ENCODE data around the gene ATL2.
"Not testable (repeated sequence)": the region's sequence is repeated elsewhere in the genome, so short reads cannot be mapped to it uniquely, and the experiment has no call there.

ATL2 gene

DNA sequence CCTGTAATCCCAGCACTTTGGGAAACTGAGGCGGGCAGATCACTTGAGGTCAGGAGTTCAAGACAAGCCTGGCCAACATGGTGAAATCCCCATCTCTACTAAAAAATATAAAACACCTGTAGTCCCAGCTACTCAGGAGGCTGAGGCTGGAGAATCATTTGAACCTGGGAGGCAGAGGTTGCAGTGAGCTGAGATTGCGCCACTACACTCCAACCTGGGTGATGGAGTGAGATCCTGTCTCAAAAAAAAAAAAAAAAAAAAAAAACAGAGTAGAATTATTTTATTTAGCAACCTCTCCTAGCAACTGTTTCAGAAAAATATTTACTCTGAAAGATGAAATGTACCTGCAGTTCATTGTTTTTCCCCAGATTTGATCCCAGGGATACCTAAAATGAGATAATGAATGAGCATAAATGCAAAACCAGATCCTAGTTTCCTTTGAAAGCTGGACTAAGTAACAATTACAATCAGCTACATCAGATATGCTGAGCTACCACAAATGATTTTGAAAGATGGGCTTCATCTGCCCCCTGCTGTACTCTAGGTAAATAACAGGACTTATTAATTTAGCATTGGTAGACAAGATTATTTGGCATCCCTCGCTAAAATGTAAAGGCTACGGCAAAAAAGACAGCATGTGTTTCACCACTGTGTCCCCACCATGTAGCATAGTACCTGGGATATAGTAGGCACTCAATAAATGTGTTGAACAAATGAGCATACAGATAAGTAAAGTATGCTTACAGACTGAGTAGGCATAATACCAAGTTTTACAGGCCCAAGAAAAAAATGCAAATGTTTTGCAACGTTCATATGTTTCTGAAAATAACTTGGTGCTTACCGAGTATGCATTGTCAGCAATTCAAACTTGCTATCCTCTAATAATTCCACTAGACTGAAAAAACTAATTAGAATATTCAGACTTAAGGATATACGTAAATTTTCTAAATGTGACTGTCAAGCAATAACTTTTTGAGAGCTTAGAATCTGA is 102.5 kb downstream of the ATL2 start:
- no peak for DNase-seq (ENCODE audit: low read depth in 2 of 2)

DNA sequence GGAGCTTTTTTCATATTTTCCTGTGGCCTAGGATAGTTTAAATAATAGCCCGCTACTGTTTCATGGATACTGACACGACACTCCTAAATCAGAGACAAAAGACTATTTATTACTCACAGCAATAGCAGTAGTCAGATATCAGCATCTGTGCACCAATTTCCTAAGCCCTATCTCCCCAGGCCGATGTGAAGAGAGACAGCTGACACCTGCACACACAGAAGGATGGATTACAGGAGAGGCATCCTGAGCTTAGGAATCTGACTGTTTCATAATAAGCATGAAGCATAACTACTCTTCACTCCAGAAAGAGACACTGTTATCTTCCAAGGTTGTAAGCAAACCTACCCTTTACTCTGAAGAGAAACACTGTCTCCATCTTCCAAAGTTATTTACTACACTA is 105.4 kb downstream of the ATL2 start:
- no peak for DNase-seq (ENCODE audit: low read depth in 2 of 2)

DNA sequence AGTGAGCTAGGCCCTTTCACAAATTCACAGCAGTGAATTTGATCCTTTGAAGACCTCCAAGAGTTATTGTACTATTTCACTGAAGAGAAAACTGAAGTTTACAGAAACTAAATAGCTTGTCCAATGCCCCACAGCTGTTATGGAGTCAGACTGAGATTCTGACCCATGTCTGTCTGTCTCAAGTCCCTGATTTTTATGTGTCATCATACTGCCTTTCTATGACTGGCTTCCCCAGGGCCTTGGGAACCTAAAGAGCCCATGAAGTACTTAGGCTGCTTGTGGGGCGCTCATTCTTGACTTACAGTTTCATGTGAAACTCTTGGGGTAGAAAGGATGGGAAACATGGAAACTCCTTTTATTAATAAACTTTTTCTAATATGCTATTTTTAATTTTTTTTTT is 107.7 kb downstream of the ATL2 start:
- DNase-seq (ENCODE audit: low read depth in 2 of 2) = no peak

DNA sequence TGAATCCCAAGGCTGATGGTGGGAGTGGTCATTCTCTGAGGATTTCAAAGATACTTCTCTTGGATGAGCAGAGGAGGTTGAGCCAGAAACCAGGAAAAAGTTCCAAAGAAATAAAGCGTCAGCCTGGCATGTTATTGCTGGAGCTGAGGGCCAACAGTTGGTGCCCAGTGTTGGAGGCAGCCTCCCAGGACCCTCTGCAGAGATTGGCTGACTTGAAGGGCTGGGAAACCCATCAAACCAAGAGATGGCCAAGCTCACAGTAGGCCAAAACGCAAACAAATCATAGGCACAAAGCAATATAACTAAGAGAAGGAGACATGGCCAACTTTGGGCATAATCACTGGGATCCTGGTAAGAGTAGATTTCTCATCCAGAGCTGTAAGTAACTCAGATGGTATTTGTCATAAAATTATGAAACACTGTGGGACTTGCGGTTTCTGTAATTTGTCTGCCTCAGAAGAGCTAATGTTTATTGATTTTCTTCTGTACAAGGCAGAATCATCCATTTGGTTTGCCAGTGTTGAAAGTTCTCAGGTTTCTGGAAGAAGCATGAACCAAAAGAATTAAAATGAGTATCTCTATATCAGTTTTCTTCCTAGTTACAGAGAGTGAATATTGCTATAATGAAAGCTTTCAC is 108.3 kb downstream of the ATL2 start:
- DNase-seq (ENCODE audit: low read depth in 2 of 2) = no peak

DNA sequence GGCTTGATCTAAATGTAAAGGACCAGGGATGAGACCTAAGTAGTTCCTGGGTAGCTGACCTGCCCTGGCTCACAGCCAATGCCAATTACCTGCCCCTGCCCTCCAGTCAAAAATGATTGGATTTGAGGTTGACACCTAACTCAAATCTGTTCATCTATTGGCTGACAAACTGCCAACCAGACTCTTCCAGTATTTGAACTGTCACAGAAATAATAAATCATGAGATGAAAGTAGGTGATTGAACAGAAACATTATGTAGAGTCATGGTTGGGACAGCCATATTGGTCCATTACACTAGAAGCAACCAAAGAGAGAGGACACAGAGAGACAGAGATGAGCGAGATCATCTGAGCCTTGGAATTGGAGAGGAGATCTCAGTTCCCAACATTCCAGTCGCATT is 109.1 kb downstream of the ATL2 start:
- DNase-seq (ENCODE audit: low read depth in 2 of 2) = no peak

DNA sequence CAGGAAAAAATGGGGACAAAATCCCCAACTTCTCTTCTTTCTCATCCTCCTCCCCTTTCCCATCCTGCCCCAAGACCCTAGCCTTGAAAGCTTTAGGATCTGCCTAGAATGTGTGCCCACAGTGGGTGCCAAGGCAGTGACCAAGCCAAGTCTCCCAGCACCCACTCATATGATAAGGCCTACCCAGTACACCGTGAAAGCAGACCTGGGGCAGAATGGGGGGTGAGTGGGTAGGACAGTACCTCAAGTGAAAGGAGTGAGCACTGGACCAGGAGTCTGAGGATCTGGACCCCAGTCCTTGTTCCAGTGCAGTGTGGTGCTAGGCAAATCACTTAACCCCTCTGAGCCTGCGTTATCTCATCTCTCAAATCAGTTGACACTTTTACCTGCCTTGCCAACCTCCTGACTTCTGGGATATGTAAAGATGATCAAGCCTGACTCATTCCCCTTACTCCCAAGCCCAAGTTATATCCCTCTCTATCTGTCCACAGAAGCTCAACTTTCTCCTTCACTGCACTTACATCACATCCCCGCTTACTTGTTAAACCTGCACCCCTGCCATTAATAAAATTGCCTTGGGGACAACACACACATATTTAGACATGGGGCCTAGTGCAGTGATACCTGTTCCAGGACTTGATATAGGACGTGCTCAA is 109.7 kb downstream of the ATL2 start:
- no peak for DNase-seq (ENCODE audit: low read depth in 2 of 2)

DNA sequence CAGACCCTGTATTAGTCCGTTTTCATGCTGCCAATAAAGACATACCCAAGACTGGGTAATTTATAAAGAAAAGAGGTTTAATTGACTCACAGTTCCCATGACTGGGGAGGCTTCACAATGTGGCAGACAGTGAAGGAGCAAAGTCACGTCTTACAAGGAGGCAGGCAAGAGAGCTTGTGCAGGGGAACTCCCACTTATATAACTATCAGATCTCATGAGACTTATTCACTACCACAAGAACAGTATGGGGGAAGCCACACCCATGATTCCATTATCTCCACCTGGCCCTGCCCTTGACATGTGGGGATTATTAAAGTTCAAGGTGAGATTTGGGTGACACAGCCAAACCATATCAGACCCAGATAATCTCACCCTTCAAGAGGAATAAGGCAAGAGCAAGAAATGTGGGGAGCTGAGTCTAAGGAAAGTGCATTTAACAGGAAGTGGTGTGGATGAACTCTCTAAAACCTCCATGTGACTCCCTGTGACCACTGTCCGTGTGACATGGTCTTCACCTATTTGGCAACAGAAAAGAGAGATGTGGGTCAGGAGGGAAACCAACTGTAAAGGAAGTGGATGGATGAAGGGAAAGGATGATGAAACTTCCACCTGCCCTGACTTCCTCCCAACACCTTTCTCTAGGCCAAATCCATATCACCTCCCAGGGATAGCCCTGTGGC is 110.6 kb downstream of the ATL2 start:
- DNase-seq (ENCODE audit: low read depth in 2 of 2) = no peak

DNA sequence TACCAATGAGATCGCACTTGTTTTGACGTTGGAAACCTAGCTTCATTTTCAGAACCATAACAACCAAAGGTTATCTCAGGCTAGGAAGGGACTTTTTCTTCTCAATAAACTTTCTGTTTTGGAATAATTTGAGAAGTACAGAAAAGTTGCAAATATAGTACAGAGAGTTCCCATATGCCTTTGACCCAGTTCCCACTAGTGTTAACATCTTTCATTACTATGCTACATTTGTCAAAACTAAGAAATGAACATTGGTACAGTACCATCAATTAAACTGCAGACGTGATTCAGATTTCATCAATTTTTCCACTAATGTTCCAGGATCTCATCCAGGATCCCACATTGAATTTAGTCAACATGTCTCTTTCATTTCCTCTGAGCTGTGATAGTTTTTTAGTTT is 111.6 kb downstream of the ATL2 start:
- DNase-seq (ENCODE audit: low read depth in 2 of 2) = no peak

DNA sequence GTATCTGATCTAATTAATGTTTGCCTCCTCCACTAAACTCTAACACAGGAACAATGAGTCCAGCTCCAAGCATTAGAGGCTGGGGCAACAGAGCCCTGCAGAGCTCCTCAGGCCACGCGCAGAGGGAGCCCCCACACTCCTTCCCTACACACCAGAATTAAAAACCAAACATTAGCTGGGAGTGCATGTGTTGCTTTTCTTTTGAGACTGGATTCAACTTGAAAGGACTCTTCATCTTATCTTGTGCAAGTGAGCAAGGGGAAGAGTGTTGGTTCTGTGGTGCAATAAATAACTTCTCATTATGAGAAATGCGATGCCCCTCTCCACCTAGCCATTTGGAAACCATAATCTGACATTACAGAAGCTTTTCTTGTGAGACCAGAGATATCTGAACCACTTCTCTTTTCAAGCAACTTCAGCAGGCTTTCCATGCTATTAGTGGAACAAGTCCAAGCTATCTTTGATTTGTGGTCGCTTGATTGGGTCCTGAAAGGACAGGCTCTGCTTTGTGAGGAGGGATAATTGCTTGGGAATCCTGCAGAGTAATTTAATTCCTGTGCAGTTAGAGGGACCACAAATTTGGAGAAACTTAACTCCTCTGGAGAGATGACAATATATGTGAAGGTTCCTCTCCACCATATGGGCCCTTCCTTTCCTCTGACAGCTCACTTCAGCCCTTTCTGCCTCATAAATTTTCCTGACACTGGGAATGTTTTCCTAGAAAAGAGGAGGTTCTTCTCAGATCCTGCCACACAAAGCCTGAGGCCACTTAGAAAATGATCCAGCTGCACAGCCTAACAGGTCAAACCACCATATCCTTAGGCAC is 112.5 kb downstream of the ATL2 start:
- DNase-seq (ENCODE audit: low read depth in 2 of 2) = no peak

DNA sequence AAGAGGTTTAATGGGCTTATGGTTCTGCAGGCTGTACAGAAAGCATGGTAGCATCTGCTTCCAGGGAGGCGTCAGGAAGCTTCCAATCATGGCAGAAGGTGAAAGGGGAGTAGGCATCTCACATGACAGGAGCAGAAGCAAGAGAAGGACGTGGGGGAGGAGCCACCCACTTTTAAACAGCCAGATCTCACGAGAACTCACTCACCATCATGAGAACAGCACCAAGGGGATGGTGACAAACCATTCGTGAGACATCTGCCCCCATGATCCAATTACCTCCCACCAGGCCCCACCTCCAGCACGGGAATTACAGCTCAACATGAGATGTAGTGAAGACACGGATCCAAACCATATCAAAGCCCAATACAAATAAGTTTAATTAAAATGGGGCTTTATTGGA is 113.8 kb downstream of the ATL2 start:
- DNase-seq (ENCODE audit: low read depth in 2 of 2) = no peak

DNA sequence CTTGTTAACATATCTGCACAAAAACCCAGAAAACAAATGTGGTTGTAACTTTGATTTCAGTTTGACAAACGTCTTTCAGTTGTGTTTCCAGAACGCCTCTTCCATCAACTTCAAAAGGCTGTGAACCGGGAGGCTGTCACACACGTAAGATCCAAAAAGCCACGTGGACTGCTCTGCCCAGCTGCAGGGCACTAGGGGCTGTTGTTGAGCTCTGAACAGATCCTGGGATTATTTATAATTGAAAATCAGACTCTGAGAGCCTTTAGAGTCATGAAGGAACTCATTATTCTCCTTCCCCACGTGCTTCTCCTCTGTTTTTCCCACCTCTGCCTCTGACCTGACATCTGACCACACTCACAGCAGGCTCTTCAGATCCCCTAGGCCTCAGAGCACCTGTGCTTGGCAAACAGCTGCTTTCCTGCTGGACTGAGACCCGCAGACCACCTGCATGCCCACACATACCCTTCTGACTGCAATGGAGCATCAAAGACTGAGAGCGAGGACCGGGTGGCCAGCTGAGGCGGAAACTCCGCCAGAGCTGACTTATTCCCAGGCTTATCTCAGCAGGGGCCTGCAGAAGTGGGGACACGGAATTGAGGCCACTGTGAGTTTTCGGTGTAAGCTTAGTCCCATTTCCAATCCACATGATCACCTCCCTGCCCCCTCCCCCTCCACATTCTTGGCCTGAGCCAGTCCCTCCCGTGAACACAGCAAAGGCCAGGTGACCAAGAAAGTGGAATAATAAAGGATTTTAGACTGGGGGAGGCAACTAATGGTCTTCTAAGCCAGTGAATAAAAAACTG is 114.8 kb downstream of the ATL2 start:
- peak; percentile 11 to 17 for DNase-seq (ENCODE audit: low read depth in 2 of 2)

DNA sequence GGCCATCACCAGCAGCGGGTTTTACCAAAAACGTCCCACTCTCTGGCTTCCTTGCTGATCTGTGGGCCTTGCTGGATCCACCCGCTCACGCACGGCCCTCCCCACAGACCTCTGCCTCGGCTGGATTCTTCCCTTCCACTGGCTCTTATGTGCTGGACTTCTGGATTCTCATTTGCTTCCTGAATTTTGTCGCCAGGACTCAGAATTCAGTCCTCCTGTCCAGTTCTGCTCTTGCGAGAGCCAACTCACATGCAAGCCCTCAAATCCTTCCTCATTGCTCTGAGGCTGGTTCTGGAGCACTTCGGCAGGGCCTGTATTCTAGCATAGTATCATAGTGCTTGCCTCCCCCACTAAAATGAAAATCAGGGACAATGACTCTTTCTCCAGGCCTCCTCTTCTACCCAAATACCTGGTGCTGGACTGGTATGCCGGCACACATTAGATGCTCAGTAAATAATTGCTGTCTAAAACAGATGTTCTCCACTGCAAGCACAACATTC is 115.5 kb downstream of the ATL2 start:
- no peak for DNase-seq (ENCODE audit: low read depth in 2 of 2)

DNA sequence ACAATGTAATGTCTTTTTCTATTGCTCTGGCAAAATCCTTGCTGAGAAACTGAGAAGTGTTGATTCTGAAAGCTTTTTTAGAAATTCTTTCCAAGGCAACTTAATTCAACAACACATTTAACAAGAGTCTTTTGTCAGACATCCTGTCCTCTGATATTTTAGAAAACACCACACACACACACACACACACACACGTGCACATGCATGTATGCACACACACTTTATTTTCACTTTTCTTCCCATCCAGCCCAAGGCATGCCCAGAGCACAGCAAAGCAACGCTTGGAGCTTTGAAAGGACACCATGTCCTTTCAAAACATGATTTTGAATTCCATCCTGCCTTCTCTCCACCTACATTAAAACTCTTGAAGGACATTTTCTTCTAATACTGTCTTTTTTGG is 116.1 kb downstream of the ATL2 start:
- no peak for DNase-seq (ENCODE audit: low read depth in 2 of 2)

DNA sequence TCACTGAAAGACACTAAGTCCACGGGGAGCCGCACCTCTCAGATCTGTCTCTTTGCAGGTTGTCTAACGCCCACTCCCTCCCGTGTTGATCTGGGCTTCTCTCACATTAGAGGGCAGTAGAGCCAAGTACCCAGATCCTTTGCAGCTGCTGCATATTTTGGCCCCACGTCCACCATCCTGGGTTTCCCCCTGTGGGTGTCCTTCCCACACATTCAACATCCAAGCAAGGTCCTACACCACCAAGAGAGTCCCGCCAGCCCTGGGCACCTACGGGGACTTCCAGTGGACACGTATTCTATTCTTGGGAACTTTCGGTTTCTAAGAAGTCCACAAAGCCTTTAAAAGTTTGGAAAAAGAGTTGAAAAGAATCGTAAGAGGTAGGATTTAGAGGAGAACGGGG is 116.6 kb downstream of the ATL2 start:
- DNase-seq (ENCODE audit: low read depth in 2 of 2) = peak; percentile 4 to 7

DNA sequence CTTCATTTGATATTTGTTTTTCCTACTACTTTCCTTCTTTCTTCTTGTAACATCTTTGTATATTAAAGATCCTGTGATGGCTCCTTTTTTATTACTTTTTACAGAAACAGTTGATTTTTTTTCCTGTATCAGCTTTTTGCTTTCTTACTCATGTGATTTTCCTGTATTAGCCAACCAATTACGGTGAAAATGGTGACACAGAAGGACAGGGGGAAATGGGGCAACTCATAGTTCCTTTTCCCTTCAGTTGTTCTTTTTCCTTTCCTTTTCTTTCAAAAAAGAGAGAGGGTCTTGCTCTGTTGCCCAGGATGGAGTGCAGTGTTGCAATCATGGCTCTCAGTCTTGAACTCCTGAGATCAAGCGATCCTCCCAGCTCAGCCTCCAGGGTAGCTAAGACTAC is 117.8 kb downstream of the ATL2 start:
- DNase-seq (ENCODE audit: low read depth in 2 of 2) = no peak

DNA sequence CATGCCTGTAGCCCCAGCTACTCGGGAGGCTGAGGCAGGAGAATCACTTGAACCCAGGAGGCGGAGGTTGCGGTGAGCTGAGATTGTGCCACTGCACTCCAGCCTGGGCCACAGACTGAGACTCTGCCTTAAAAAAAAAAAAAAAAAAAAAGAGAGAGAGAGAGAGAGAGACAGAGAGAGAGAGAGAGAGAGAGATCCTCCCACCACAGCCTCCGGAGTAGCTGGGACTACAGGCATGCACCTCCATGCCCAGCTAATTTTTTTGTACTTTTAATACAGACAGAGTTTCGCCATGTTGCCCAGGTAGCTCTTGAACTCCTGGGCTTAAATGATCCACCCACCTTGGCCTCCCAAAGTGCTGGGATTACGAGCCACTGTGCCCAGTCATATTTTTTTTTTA is 119.4 kb downstream of the ATL2 start:
- DNase-seq (ENCODE audit: low read depth in 2 of 2) = not testable (repeated sequence)

DNA sequence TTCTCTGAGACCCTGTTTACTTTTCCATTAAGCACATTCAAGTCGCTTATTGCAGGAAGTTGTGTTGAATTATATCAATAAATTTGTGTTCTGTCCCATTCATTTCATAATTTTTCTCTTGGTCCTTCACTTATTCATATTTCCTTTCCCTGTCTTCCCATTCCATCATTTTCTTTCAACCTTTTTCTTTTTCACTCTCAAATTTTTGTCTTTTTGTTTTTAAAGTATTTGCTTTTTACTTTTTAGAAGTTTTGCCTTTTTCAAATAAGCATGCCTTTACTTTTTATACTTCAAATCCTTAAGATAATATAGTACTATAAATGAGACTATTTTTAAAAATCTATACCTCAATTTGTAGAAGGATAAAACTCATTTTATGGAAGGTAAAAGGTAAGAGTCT is 120.5 kb downstream of the ATL2 start:
- no peak for DNase-seq (ENCODE audit: low read depth in 2 of 2)

DNA sequence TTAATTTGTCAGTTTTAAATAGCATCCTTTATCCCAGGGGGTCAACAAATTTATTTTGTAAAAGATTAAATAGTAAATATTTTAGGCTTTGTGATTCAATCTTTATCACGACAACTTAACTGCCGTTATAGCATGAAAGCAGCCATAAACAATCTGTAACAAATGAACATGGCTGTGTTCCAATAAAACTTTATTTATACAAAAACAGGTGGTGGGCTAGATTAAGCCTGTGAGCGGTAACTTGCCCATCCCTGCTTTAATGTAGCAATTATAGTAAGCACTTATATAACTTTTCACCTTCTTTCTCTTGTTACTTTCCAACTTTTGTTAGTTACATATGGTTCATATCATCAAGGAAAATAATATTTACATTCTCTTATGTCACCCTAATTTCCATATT is 121.9 kb downstream of the ATL2 start:
- DNase-seq (ENCODE audit: low read depth in 2 of 2) = no peak

DNA sequence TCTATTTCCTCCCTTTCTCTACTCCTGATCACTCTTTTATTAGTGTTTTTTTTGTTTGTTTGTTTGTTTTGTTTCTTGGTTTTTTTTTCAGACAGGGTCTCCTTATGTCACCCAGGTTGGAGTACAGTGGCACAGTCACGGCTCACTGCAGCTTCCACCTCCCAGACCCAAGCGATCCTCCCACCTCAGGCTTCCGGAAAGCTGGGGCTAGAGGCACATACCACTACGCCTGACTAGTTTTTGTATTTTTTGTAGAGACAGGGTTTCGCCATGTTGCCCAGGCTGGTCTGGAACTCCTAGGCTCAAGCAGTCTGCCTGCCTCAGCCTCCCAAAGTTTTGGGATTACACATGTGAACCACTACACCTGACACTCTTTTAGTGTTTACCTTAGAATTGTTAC is 122.3 kb downstream of the ATL2 start:
- no peak for DNase-seq (ENCODE audit: low read depth in 2 of 2)

DNA sequence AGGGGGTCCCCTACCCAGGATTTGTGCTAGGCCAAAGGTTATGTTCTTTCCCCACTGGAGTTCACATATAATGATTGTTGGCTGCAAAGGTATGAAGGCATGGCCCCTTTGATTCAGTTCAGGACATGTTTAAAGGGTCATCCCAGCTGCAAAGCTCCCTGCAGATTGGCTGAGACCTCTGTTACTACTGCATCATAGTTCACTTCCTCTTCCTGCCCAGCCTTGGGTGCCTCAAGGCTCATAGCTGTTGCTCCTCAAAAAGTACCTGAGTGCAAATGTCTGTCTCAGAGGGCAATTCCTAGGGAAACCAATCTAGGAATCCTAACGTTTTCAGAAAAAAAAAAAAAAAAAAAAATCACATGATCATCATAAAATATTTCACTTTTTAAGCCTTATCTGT is 125.1 kb downstream of the ATL2 start:
- DNase-seq (ENCODE audit: low read depth in 2 of 2) = no peak

Data from stimulated activated CD8-positive, alpha-beta memory T cell treated with anti-CD3 and anti-CD28 coated beads, Interleukin-15, amount 100 ng/mL, for 48 hours (primary cell).